ENCODE measurements around the gene ZNF488. TPM values are rescaled to one million over a fixed set of nuclear protein-coding genes. Genes with fewer than 3 reads are reported as not detected.
A peak's percentile ranks its signal among the peaks of the same experiment; 100 is the strongest.

Gene ZNF488
- total and polyA plus RNA-seq, 8 donors, result 0.43 to 15.1 (median 0.62) TPM; not detected in 2

- no peaks in the 10 kb centered on the region for H3K9me3 ChIP-seq
- peak in 1 of 2 donors; percentile 17 for DNase-seq
- TF ChIP-seq CTCF (IDR thresholded peaks at IDR 0.05) (no peak), EP300 (IDR thresholded peaks at IDR 0.05) (no peak), POLR2AphosphoS5 (IDR thresholded peaks at IDR 0.05) (no peak), POLR2A (IDR thresholded peaks at IDR 0.05) (no peak)
- H3K4me1 ChIP-seq, result peaks cover 0 to 6% (median 0%) of the 10 kb centered on the region in 4 donors
- H3K27ac ChIP-seq, result no peak overlapping the region
- intact Hi-C loops (cut with DNase I; ENCODE audit: low total_unique reads), result no loop called here
- WGBS, 5 donors, result 96 to 100% (median 97%) methylated on average over 6 to 9 of the region's 9 CpGs
- H3K27me3 ChIP-seq, result peaks cover 0 to 11% (median 0%) of the 10 kb centered on the region in 3 donors
- H3K36me3 ChIP-seq, result no peaks in the 10 kb centered on the region
- H3K4me3 ChIP-seq, result no peak overlapping the region
These were observed 52.6 kb downstream of the ZNF488 start for GRCh38 chr10:47331491-47331890.

GRCh38 chr10:47330804-47331203, 53.3 kb downstream of the ZNF488 start:
- DNase-seq, result peak; percentile 53 to 56
- Histone ChIP-seq H3K27ac (no peak overlapping the region), H3K27me3 (peaks cover 0 to 11% (median 0%) of the 10 kb centered on the region in 3 donors), H3K9me3 (no peaks in the 10 kb centered on the region), H3K4me3 (no peak overlapping the region), H3K36me3 (no peaks in the 10 kb centered on the region), H3K4me1 (no peaks in the 10 kb centered on the region)
- intact Hi-C loops (cut with DNase I; ENCODE audit: low total_unique reads), result no loop called here
- TF ChIP-seq CTCF (IDR thresholded peaks at IDR 0.05), result no peak
- TF ChIP-seq POLR2AphosphoS5 (IDR thresholded peaks at IDR 0.05), result no peak
- TF ChIP-seq EP300 (IDR thresholded peaks at IDR 0.05), result no peak
- TF ChIP-seq POLR2A (IDR thresholded peaks at IDR 0.05), result no peak
- WGBS, 5 donors, result 44 to 62% (median 51%) methylated on average over 3 of the region's 3 CpGs

- DNase-seq, result peak in 1 of 2 donors; percentile 7
- Histone ChIP-seq H3K27me3 (peaks cover 0 to 14% (median 0%) of the 10 kb centered on the region in 3 donors), H3K9me3 (no peaks in the 10 kb centered on the region), H3K36me3 (no peaks in the 10 kb centered on the region), H3K4me3 (no peak overlapping the region), H3K4me1 (no peaks in the 10 kb centered on the region), H3K27ac (no peak overlapping the region)
- intact Hi-C loops (cut with DNase I; ENCODE audit: low total_unique reads), result no loop called here
- TF ChIP-seq POLR2AphosphoS5 (IDR thresholded peaks at IDR 0.05), result no peak
- TF ChIP-seq POLR2A (IDR thresholded peaks at IDR 0.05), result no peak
- WGBS, 5 donors, result 77 to 100% (median 91%) methylated on average over 1 to 3 of the region's 3 CpGs
These were observed 53.7 kb downstream of the ZNF488 start for GRCh38 chr10:47330366-47330765.

GRCh38 chr10:47329855-47330254, 54.2 kb downstream of the ZNF488 start:
- DNase-seq, result no peak
- TF ChIP-seq POLR2A (IDR thresholded peaks at IDR 0.05), result no peak
- H3K4me1 ChIP-seq, result no peaks in the 10 kb centered on the region
- no peaks in the 10 kb centered on the region for H3K36me3 ChIP-seq
- 87 to 94% (median 93%) methylated on average over 3 to 4 of the region's 4 CpGs for whole genome bisulfite sequencing, 5 donors
- intact Hi-C loops (cut with DNase I; ENCODE audit: low total_unique reads), result no loop called here
- H3K4me3 ChIP-seq, result no peak overlapping the region
- no peaks in the 10 kb centered on the region for H3K9me3 ChIP-seq
- H3K27me3 ChIP-seq, result peaks cover 0 to 17% (median 0%) of the 10 kb centered on the region in 3 donors
- H3K27ac ChIP-seq, result no peak overlapping the region

- WGBS, 5 donors, result 67 to 82% (median 78%) methylated on average over 11 of the region's 11 CpGs
- peak in 1 of 2 donors; percentile 9 for DNase-seq
- intact Hi-C loops (cut with DNase I; ENCODE audit: low total_unique reads), result no loop called here
These were observed 57.2 kb downstream of the ZNF488 start for GRCh38 chr10:47326927-47327330.

More at GRCh38 chr10:47326927-47327330, 57.2 kb downstream of the ZNF488 start:
- H3K4me1 ChIP-seq, result no peaks in the 10 kb centered on the region
- no peak overlapping the region for H3K27ac ChIP-seq
- no peaks in the 10 kb centered on the region for H3K36me3 ChIP-seq
- H3K4me3 ChIP-seq, result no peak overlapping the region
- H3K27me3 ChIP-seq, result peaks cover 0 to 17% (median 6%) of the 10 kb centered on the region in 3 donors
- TF ChIP-seq POLR2A (IDR thresholded peaks at IDR 0.05) (no peak), POLR2AphosphoS5 (IDR thresholded peaks at IDR 0.05) (no peak), CTCF (IDR thresholded peaks at IDR 0.05) (no peak), EP300 (IDR thresholded peaks at IDR 0.05) (no peak)
- no peaks in the 10 kb centered on the region for H3K9me3 ChIP-seq
